ENCODE measurements around the gene CDH4.

DNA sequence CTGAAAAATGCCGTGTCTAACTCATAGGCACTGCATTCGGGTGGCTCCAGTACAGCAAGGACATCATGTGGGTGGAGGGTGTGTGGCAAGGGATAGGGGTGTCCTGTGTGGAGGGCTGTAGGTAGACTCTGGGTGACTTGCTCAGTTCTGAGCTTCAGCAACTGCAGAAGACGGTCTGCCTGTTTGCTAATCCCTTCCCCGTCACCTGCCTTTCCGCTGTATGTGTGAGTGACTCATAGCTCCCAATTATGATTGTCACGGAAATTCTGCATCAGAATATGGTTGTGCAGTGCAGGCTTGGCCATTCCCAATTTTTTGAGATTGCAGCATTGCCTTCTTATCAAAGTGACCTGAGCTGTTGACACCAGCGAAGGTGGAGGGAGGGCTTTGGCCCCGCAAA lies 174.3 kb downstream of the CDH4 start:
- TF ChIP-seq XRCC5 (IDR thresholded peaks at IDR 0.05; ENCODE audit: low read depth, low read length) (no peak), HDGF (IDR thresholded peaks at IDR 0.05) (no peak), ZKSCAN8 (CRISPR knock-in tag; IDR thresholded peaks at IDR 0.05) (no peak), EP300 (IDR thresholded peaks at IDR 0.05; ENCODE audit: low read length) (no peak), JUN (IDR thresholded peaks at IDR 0.05; ENCODE audit: borderline replicate concordance, low read depth, low read length) (no peak), JUN (CRISPR knock-in tag; IDR thresholded peaks at IDR 0.05; ENCODE audit: borderline replicate concordance) (no peak), CBX3 (IDR thresholded peaks at IDR 0.05; ENCODE audit: borderline replicate concordance in 1 of 2, low read length in 2 of 2) (no peak), PRPF4 (IDR thresholded peaks at IDR 0.05; ENCODE audit: insufficient read depth, low read depth, low read length, poor library complexity, severe bottlenecking) (no peak), RBBP5 (IDR thresholded peaks at IDR 0.05; ENCODE audit: borderline replicate concordance, insufficient read depth, low read length, poor library complexity, severe bottlenecking) (no peak), SETDB1 (IDR thresholded peaks at IDR 0.05; ENCODE audit: low read length) (no peak)
- TF ChIP-seq, protein P1, sequence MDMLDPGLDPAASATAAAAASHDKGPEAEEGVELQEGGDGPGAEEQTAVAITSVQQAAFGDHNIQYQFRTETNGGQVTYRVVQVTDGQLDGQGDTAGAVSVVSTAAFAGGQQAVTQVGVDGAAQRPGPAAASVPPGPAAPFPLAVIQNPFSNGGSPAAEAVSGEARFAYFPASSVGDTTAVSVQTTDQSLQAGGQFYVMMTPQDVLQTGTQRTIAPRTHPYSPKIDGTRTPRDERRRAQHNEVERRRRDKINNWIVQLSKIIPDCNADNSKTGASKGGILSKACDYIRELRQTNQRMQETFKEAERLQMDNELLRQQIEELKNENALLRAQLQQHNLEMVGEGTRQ (CRISPR knock-in tag; IDR thresholded peaks at IDR 0.05), result no peak
- TF ChIP-seq, protein P2, sequence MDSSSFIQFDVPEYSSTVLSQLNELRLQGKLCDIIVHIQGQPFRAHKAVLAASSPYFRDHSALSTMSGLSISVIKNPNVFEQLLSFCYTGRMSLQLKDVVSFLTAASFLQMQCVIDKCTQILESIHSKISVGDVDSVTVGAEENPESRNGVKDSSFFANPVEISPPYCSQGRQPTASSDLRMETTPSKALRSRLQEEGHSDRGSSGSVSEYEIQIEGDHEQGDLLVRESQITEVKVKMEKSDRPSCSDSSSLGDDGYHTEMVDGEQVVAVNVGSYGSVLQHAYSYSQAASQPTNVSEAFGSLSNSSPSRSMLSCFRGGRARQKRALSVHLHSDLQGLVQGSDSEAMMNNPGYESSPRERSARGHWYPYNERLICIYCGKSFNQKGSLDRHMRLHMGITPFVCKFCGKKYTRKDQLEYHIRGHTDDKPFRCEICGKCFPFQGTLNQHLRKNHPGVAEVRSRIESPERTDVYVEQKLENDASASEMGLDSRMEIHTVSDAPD (CRISPR knock-in tag; IDR thresholded peaks at IDR 0.05), result no peak
- TF ChIP-seq, protein P3, sequence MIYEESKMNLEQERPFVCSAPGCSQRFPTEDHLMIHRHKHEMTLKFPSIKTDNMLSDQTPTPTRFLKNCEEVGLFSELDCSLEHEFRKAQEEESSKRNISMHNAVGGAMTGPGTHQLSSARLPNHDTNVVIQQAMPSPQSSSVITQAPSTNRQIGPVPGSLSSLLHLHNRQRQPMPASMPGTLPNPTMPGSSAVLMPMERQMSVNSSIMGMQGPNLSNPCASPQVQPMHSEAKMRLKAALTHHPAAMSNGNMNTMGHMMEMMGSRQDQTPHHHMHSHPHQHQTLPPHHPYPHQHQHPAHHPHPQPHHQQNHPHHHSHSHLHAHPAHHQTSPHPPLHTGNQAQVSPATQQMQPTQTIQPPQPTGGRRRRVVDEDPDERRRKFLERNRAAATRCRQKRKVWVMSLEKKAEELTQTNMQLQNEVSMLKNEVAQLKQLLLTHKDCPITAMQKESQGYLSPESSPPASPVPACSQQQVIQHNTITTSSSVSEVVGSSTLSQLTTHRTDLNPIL (CRISPR knock-in tag; IDR thresholded peaks at IDR 0.05), result no peak
- TF ChIP-seq, protein P4, sequence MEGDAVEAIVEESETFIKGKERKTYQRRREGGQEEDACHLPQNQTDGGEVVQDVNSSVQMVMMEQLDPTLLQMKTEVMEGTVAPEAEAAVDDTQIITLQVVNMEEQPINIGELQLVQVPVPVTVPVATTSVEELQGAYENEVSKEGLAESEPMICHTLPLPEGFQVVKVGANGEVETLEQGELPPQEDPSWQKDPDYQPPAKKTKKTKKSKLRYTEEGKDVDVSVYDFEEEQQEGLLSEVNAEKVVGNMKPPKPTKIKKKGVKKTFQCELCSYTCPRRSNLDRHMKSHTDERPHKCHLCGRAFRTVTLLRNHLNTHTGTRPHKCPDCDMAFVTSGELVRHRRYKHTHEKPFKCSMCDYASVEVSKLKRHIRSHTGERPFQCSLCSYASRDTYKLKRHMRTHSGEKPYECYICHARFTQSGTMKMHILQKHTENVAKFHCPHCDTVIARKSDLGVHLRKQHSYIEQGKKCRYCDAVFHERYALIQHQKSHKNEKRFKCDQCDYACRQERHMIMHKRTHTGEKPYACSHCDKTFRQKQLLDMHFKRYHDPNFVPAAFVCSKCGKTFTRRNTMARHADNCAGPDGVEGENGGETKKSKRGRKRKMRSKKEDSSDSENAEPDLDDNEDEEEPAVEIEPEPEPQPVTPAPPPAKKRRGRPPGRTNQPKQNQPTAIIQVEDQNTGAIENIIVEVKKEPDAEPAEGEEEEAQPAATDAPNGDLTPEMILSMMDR (IDR thresholded peaks at IDR 0.05 in 2 of 3, conservative IDR thresholded peaks at IDR 0.05 in 1 of 3; ENCODE audit: insufficient read depth in 2 of 3, low read depth in 1 of 3, low read length in 3 of 3), result no peak
- TF ChIP-seq, protein P5, sequence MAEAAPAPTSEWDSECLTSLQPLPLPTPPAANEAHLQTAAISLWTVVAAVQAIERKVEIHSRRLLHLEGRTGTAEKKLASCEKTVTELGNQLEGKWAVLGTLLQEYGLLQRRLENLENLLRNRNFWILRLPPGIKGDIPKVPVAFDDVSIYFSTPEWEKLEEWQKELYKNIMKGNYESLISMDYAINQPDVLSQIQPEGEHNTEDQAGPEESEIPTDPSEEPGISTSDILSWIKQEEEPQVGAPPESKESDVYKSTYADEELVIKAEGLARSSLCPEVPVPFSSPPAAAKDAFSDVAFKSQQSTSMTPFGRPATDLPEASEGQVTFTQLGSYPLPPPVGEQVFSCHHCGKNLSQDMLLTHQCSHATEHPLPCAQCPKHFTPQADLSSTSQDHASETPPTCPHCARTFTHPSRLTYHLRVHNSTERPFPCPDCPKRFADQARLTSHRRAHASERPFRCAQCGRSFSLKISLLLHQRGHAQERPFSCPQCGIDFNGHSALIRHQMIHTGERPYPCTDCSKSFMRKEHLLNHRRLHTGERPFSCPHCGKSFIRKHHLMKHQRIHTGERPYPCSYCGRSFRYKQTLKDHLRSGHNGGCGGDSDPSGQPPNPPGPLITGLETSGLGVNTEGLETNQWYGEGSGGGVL (CRISPR knock-in tag; IDR thresholded peaks at IDR 0.05), result no peak
